ENCODE data around the gene MKRN1.

GRCh38 chr7:140439359-140439758 lies 39.9 kb downstream of the MKRN1 start:
- TF ChIP-seq CTCF (IDR thresholded peaks at IDR 0.05), result no peak
- TF ChIP-seq ZFX (IDR thresholded peaks at IDR 0.05; ENCODE audit: borderline replicate concordance), result no peak

All from 22Rv1 (cell line).